MG63 (cell line): ENCODE results near the gene MAP3K5. TPM values are rescaled to one million over a fixed set of nuclear protein-coding genes. Genes with fewer than 3 reads are reported as not detected.
"Not testable (repeated sequence)": the region's sequence is repeated elsewhere in the genome, so short reads cannot be mapped to it uniquely, and the experiment has no call there.

ENCODE experiments used
- DNase-seq: peaks from one replicate; pipeline ENCODE4 v3.0.0-alpha.2; 2020
- H3K27me3 ChIP-seq: fragments of 250-450 bp; sonication (Bioruptor Pico); 2 replicates; pipeline ENCODE4 v1.5.1; 2020; ENCODE audit warnings: mild to moderate bottlenecking, moderate library complexity
- H3K36me3 ChIP-seq: fragments of 250-450 bp; sonication (Bioruptor Pico); 2 replicates; pipeline ENCODE4 v1.5.1; 2020; ENCODE audit warnings: mild to moderate bottlenecking, moderate library complexity
- H3K4me3 ChIP-seq: fragments of 250-450 bp; sonication (Bioruptor Pico); 2 replicates; pipeline ENCODE4 v1.5.1; 2020; ENCODE audit warnings: mild to moderate bottlenecking, moderate library complexity
- H3K9me3 ChIP-seq: fragments of 250-450 bp; sonication (Bioruptor Pico); 2 replicates; pipeline ENCODE4 v1.5.1; 2020; ENCODE audit warnings: mild to moderate bottlenecking, moderate library complexity
- total RNA-seq: library from RNA; depleted of rRNA; stranded (reverse); fragments of >200 nt; shearing (Covaris generic); gene quantifications from 2 replicates; pipeline ENCODE4 v1.2.3, GENCODE V29; 2014; ENCODE audit warnings: low replicate concordance

The MAP3K5 gene
- total RNA-seq, 1 experiment from 2014 or later, result 5.7 TPM

DNA sequence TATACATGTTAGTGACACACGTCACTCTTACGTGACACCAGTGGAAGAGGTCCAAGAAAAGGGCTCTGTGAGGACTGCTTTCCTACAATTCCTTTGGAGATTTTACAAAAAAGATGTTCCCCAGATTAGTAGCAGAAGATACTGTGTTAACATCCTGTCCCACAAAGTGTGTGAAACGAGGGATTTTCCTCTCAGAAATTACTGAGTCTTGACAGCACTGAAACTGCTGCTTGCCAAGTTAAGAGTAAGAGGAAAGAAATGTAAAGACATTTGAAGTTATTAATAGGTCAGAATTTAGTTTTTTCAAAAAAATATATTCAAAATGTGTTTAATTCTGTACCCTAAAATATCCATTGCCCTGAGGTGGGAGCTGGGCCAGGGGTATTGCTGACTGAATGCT lies 183.3 kb downstream of the MAP3K5 start:
- no peak overlapping the region for H3K4me3 ChIP-seq
- DNase-seq, result peak; percentile 23
- H3K27me3 ChIP-seq, result no peaks in the 10 kb centered on the region
- no peaks in the 10 kb centered on the region for H3K36me3 ChIP-seq
- no peaks in the 10 kb centered on the region for H3K9me3 ChIP-seq

DNA sequence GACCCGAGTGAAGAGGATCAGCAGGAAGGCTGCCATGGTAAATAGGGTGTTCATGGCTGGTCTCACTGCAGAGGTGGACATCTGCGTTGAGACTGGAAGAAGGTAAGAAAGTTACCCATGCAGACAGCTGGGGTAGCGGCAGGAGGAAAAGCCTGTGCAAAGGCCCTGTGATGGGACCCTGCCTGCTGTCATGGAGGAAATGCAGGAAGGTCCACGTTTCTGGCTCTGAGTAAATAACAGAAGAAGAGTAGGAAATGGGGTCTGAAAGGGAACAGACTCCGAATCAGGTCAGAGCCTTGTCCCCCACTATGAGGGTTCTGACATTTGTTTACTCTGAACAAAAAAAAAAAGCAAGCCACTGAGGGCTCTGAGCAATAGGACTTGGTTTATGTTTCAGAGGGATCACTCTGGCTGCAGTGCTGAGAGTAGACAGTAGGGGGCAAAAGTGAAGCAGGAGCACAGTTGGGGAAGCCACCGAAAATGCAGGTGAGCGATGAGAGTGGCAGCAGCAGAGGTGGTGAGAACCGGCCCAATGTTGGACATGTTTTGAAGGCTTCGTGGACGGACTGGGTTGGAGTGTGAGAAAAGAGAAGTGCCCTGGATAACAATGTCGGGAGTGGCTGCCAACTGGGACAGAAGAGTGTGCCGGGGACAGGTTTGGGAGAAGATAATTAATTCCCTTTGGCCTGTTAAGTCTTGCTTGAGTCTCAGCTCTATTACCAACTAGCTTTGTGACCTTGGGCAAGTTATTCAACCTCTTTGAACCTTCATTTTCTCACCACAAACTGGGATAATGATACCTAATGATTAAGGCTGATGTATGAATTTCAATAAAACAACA lies 184.1 kb downstream of the MAP3K5 start:
- Histone ChIP-seq H3K36me3 (peaks cover 3% of the 10 kb centered on the region; the same call in 1 of the 2 replicates), H3K4me3 (no peak overlapping the region), H3K27me3 (no peaks in the 10 kb centered on the region), H3K9me3 (no peaks in the 10 kb centered on the region)
- peak; percentile 47 for DNase-seq

DNA sequence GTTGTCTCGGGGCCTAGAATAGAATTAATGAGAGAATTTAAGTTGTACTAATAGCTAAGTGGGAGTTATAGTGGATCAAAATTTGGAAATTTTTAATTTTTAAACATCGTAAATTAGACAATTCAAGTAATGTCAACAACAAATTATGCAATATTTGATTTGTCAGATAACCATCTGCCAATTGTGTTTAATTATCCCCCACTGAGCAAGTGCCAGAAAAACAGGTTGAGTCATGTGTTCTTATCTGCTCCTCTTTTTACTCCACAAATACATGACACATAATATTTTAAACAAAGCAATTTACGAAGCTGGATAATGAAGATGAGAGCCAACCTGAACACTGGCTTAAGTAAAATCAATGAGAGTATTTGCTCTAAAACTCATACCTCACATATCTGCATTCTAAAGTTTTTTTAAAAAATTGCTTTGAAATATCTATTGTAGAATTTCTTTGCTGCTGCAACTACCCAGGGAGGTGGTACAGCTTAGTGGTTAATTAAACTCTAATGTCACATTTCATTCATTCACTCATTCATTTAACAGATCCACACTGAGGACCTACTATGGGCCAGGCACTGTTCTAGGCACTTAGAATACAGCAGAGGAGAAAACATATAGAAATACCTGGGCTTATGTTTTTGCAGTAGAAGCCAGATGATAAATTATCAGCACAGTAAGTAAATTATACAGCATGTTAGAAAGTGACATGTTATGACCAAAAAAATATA lies 184.9 kb downstream of the MAP3K5 start:
- no peaks in the 10 kb centered on the region for H3K9me3 ChIP-seq
- H3K4me3 ChIP-seq, result no peak overlapping the region
- peak; percentile 6 for DNase-seq
- H3K27me3 ChIP-seq, result no peaks in the 10 kb centered on the region
- H3K36me3 ChIP-seq, result peaks cover 3% of the 10 kb centered on the region; the same call in 1 of the 2 replicates

DNA sequence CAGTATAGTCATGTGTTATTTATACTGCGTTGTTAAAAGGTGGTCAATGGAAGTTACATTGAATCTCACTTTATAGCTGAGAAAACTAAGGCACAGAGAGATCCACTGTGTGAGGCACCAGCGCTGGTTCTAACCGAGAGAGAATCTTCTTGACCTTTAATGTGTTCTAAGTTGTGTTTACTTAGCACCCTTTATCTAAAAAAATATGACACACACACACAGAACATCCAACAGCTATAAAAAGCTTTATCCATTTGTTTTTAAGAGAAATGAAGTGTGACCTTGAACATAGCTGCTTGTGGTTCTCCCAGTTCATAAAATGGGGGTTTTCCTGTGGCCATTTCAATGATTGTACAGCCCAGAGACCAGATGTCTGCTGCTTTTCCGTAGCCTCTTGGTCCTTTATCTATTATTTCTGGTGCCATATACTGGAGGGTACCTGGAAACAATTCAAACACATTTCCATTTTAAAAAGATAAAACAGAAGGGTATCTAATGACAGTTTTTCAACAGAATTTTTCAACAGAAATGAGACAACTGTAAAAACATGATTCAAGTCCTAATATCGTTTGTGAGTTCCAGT lies 187.3 kb downstream of the MAP3K5 start:
- no peak for DNase-seq
- Histone ChIP-seq H3K9me3 (no peaks in the 10 kb centered on the region), H3K36me3 (peaks cover 3% of the 10 kb centered on the region; the same call in 1 of the 2 replicates), H3K27me3 (no peaks in the 10 kb centered on the region), H3K4me3 (no peak overlapping the region)

DNA sequence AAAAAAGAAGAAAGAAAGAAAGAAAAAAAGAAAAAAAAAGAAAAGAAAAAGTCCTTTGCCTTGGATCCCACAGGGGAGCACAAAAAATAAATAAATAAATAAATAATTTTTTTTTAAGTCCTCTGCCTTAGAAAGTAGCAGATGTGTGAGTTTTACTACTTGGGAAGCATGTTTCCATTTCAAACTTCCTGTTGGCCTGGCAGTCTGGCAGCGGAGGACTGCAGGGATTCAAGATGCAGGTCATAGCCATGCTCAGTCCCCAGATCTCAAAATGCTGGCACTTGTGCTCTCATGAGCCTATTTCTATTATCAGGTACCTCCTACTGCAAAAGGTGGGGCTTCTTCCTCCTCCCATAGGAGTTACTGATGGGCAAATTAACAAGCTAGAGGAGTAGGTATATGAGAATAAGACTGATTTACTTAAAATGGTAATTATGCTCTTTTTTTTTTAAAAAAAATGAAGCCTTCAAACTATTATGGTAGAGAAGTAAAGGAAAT lies 187.9 kb downstream of the MAP3K5 start:
- Histone ChIP-seq H3K4me3 (no peak overlapping the region), H3K27me3 (no peaks in the 10 kb centered on the region), H3K9me3 (no peaks in the 10 kb centered on the region), H3K36me3 (peaks cover 3% of the 10 kb centered on the region; the same call in 1 of the 2 replicates)
- DNase-seq, result no peak

DNA sequence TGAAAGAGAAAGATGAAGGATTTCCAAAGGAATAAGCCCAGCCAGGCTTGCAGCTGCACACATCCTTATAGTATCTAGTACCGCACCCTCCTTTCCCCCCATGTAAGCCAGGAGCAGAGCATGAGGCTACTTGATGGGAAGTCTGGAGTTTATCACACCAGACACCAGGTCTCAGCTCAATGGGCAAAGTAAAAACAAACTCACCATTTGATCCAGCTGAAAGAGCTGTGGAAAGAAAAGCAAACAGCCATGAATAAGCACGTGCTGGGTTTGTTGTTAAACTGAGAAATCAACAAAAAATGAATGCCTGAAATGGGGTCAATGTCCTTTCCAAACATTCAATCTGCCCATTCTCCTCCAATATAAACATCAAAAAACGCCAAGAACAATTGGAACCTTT lies 191.5 kb downstream of the MAP3K5 start:
- H3K9me3 ChIP-seq, result no peaks in the 10 kb centered on the region
- H3K27me3 ChIP-seq, result no peaks in the 10 kb centered on the region
- no peak for DNase-seq
- H3K4me3 ChIP-seq, result no peak overlapping the region
- peaks cover 3% of the 10 kb centered on the region; the same call in 1 of the 2 replicates for H3K36me3 ChIP-seq

DNA sequence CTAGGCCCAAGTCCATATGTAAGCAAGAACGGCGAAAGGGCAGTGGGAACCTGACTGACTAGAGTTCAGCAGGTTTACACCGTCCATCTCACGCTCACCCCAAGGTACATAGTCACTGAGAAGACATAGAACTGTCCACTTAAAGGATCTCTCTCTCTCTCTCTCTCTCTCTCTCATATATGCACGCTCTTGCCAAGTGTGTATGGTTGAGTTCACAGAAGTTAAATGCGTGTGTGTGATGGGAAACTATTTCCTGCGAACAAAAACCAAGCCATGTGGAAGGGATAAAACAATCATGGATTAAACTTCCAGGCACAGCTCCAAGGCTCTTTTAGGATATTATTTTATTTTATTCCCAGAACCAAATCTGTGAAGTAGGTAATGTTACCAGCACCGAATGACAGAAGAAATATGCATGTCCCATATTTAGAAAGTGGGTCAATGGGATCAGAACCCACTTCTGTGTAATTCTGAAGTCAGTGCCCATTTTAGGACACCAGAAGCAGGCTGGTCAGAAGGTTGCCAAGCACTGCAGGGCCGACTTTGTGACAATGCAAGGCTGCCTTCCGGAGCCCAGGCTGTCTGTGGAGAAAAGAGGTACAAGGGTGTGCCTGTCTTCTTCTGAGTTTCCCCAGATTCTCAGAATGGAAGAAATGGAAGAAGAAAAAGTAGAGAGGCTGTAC lies 192.8 kb downstream of the MAP3K5 start:
- DNase-seq, result no peak
- Histone ChIP-seq H3K27me3 (no peaks in the 10 kb centered on the region), H3K4me3 (no peak overlapping the region), H3K9me3 (no peaks in the 10 kb centered on the region), H3K36me3 (peaks cover 3% of the 10 kb centered on the region; the same call in 1 of the 2 replicates)

DNA sequence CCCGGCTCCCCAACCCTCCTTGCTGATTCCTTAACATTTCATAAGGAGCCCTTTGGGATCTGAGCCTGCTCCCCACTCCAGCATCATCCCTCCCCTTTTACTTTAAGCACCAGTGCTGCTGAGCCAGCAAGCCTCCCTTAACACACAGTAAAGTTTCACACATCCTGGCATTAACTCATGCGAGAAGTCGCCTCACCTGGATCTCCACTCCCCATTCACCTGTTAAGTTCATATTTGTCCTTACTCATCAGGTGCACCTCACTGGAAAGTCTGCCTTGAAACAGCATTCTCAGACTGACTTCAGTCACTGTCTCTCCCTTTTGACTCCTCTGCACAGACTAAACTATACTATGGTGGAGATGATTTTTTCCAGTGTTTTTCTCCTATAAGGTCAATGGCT lies 194.2 kb downstream of the MAP3K5 start:
- H3K27me3 ChIP-seq, result no peaks in the 10 kb centered on the region
- no peak for DNase-seq
- no peak overlapping the region for H3K4me3 ChIP-seq
- no peaks in the 10 kb centered on the region for H3K9me3 ChIP-seq
- H3K36me3 ChIP-seq, result no peaks in the 10 kb centered on the region

DNA sequence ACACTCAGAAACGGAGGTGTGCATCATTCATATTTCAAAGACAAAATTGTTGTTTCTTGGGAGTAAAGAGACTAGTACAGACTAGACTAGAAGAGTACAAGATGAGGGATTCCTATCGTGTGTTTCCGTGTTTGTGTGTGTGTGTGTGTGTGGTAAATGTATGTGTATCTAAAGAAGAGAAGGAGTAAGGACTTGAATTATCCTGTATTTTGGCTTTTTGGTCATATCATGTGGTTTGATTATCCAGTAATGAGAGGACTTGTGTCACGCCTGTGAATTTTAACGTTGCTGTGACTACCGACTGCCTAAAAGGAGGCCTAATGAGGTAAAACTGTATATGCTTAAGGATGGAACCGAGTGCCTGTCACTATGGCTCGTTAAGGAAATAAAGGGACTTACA lies 197.6 kb downstream of the MAP3K5 start:
- Histone ChIP-seq H3K9me3 (no peaks in the 10 kb centered on the region; the same call in 1 of the 2 replicates), H3K36me3 (peaks cover 17% of the 10 kb centered on the region), H3K27me3 (no peaks in the 10 kb centered on the region), H3K4me3 (no peak overlapping the region)
- no peak for DNase-seq

DNA sequence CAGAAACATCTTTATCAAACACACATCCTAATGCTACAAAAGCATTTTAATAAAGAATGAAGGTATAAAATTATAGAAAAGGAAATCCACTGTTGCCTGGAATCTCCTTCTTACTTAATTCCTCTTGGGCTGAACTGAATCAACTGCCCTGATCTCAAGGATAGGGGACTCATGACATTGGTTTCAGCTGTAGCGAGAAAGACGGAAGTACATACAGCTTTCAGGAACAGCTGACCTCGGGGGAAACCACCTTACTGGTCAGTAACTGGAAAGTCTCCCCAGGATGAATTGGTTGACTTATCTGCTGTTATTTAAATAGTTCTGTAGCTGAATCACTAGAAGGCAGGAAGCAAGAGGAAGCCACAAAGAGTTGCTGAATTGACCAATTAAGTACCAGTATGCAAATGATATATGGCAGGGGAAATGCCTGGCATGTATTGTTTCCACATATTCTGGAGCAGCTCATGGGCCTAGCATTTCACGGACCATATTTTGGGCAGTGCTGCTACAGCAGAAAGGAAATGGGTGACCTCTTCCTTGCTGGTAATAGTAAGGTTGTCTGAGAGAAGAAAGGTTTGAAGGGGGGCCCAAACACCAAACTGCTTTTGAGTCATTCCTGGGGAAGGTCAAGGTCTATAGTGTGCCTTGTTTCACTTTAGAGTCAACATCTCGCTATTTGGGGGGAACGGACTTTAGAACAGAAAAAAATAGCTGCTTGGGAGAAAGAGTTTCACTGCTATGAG lies 198.4 kb downstream of the MAP3K5 start:
- Histone ChIP-seq H3K4me3 (no peak overlapping the region), H3K27me3 (no peaks in the 10 kb centered on the region), H3K9me3 (no peaks in the 10 kb centered on the region; the same call in 1 of the 2 replicates), H3K36me3 (peaks cover 20% of the 10 kb centered on the region)
- peak; percentile 75 for DNase-seq

DNA sequence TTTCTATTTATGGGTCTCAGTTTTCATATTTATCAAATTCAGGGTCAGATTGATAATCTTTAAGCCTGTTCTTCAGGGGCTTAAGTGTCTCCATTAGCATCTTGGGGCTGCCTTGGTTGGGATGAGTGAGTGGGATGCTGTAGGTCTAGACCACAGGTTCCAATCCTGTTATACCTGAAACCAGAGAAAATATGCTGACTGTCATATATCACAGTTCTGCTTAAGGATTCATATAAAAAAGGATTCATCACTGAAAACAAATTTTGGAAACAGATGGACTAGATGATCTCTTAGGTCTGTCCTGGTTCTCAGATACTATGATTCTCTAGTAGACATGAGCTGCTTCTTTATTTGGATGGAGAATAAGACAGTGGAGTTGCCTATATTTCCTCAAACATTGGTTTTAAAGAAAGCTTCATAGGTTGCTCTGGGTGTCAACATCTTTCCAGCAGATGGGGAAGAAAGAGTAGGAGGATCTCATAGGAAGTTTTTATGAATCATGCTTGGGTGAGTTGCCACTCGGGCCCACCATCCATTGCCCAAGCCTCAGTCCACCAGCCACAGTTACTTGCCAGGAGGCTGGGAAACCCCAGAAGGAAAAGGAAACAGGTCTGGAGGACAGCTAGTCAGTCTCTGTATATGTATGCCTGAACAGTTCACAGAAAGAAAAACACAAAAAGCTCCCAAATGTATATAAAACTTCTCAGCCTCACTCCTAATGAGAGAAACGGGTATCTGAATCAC lies 199.2 kb downstream of the MAP3K5 start:
- peak; percentile 36 for DNase-seq
- H3K9me3 ChIP-seq, result no peaks in the 10 kb centered on the region; the same call in 1 of the 2 replicates
- no peak overlapping the region for H3K4me3 ChIP-seq
- peaks cover 21% of the 10 kb centered on the region for H3K36me3 ChIP-seq
- H3K27me3 ChIP-seq, result no peaks in the 10 kb centered on the region

DNA sequence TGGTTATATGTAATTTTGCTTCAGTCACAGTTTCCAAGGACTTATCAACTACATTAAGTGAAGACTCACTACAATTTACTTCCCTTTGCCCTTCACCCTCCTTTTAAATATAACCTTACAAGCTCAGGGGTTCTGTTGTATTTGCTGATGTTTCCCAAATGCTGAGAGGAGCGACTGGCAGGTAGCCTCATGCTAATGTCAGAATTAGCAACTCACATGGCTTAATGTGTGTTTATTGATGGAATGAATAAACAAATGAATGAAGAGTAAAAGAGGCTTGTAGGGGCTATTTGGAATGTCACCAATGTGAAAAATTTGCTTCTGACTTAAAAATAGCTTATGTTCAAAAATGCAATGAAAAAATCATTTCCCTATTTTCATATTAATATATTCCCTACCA lies 200.7 kb downstream of the MAP3K5 start:
- no peak overlapping the region for H3K4me3 ChIP-seq
- no peaks in the 10 kb centered on the region for H3K27me3 ChIP-seq
- DNase-seq, result no peak
- H3K9me3 ChIP-seq, result no peaks in the 10 kb centered on the region; the same call in 1 of the 2 replicates
- peaks cover 25% of the 10 kb centered on the region for H3K36me3 ChIP-seq

DNA sequence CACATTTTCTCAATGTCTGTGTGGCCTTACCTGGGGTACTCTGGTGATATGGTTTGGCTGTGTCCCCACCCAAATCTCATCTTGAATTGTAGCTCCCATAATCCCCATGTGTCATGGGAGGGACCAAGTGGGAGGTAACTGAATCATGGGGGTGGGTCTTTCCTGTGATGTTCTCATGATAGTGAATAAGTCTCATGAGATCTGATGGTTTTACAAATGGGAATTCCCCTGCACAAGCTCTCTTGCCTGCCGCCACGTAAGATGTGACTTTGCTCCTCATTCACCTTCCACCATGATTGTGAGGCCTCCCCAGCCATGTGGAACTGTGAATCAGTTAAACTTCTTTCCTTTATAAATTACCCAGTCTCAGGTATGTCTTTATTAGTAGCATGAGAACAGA lies 201.4 kb downstream of the MAP3K5 start:
- peaks cover 25% of the 10 kb centered on the region for H3K36me3 ChIP-seq
- not testable (repeated sequence) for H3K9me3 ChIP-seq, H3K4me3 ChIP-seq, H3K27me3 ChIP-seq, DNase-seq

DNA sequence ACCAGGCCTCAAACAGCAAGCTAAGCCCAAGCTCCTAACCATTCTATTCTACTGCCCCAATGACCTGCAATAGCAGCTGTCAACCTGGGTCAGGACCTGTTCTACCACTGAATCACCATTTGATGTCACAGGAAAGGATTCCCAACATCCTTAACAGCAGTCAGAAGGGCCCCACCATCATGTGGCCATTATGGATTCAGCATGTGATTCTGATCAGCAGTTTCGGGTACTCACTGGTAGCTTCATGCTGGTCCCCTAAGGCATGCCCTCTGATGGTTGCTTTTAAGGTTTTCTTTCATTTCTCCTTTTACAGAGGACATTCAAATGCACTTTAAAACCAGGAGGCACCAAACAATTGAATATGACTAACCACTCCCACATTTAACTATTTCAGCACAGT lies 204.8 kb downstream of the MAP3K5 start:
- DNase-seq, result no peak
- Histone ChIP-seq H3K27me3 (no peaks in the 10 kb centered on the region), H3K4me3 (no peak overlapping the region), H3K36me3 (peaks cover 25% of the 10 kb centered on the region), H3K9me3 (no peaks in the 10 kb centered on the region; the same call in 1 of the 2 replicates)

DNA sequence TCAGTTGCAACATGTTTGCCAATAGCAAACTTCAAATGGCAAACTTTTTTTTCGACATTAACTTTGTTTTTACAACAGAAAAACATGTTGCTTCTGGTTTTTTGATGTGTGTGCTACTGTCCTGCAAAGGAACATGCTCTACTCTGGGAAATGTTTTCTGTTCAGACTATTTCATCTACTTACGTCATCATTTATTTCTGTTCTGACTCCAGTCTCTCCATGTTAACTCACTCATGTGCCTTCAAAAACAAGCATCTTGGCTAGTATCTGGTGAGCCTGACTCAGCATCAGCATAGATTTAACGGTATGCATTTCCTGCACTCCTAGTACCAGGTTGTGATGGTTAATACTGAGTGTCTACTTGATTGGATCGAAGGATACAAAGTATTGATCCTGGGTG lies 206.0 kb downstream of the MAP3K5 start:
- peak; percentile 61 for DNase-seq
- Histone ChIP-seq H3K27me3 (no peaks in the 10 kb centered on the region), H3K9me3 (no peaks in the 10 kb centered on the region)

More for the DNA sequence above, 206.0 kb downstream of the MAP3K5 start:
- peaks cover 15% of the 10 kb centered on the region for H3K36me3 ChIP-seq
- no peak overlapping the region for H3K4me3 ChIP-seq
